GOT3 (cell line): ENCODE data around the gene GPD1L.
"Not testable (repeated sequence)": the region's sequence is repeated elsewhere in the genome, so short reads cannot be mapped to it uniquely, and the experiment has no call there.

Experiments used
- DNase-seq: peaks from one replicate; lab custom pipeline; 2025; ENCODE audit warnings: mixed read lengths; lab: John Stamatoyannopoulos, UW

GPD1L gene

DNA sequence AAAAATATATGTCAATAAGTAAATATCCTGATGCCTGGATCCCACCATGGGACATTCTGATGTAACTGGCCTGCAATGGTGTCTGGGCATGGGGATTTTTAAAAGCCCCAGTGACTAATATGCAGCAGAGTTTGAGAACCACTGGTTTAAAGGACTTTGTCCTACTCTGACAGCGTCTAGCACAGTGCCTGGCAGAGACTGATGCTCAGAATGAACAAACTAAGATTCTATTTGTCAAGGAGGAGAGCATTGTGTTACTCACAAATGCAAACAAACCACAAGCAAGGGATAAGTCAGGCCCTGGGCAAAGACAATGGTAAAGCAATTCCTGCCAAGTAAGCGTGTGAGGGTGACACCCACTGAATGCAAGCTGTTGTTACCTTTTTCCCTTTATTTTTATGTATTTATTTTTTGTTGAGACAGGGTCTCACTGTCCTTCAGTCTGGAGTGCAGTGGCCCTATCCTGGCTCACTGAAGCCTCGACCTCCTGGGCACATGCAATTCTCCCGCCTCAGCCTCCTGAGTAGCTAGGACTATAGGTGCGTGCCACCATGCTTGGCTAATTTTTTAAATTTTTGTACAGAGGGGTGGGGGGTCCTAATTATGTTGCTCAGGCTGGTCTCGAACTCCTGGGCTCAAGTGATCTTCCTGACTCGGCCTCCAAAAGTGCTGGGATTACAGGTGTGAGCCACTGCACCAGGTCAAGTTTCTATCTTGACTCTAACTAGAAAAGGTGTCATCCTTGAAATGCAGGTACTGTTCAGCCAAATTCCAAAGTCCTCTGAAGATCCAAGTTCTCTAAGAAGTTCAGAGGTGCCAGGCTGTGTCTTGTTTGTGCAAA is 909 bp upstream of the GPD1L start:
- DNase-seq, result no peak

GRCh38 chr3:32106929-32107362 is 526 bp downstream of the GPD1L start:
- DNase-seq, result no peak

GRCh38 chr3:32108224-32108623 is 1.8 kb downstream of the GPD1L start:
- DNase-seq, result not testable (repeated sequence)

- peak; percentile 6 for DNase-seq
These were observed 2.8 kb downstream of the GPD1L start for GRCh38 chr3:32109256-32109655.

DNA sequence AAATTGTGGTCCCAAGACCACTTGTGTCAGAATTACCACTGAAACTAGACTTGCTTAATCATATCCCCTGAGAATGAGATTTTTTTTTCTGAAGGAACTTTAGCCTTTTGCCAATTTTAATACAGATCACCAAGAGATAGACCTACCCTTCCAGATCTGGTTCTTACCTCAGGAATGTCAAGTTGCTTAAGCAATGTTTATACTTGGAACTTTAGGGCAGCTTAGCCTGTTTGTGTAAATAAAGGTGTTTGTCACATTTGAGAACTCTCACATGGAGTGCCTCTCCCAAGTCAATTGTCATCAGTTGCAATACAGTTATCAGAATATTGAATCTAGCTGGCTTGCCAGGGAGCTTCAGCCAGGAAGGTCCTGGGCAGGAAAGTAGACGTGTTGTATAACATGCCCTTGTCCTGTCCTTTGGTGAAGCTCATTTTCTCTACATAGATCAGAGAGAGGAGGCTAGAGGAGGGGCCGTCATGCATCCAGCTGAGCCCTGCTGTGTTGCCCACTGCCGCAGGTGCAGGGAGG is 3.9 kb downstream of the GPD1L start:
- no peak for DNase-seq

DNA sequence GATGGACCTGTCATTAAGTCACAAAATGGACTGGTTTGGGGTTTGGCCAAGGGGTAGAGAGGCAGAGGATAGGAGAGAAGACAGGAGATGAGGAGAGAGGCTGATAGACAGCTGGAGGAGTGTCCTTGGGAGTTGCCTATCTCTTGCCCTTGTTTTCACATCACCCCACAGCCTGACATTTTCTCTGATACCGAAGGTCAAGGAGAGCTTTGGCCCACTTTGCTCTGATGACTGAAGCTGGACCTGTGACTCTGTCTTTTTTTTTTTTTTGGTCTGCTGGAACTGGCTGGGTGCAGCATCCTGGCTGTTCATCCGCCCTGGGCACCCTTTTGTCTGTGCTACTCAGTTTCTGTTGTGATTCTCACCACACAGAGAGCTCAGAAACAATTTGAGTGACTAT is 5.1 kb downstream of the GPD1L start:
- DNase-seq, result no peak

GRCh38 chr3:32113566-32113965 is 7.1 kb downstream of the GPD1L start:
- DNase-seq, result no peak

GRCh38 chr3:32113981-32114545 is 7.6 kb downstream of the GPD1L start:
- no peak for DNase-seq

- DNase-seq, result not testable (repeated sequence)
These were observed 8.3 kb downstream of the GPD1L start for GRCh38 chr3:32114546-32115386.

- DNase-seq, result no peak
These were observed 10.9 kb downstream of the GPD1L start for GRCh38 chr3:32117320-32117719.

DNA sequence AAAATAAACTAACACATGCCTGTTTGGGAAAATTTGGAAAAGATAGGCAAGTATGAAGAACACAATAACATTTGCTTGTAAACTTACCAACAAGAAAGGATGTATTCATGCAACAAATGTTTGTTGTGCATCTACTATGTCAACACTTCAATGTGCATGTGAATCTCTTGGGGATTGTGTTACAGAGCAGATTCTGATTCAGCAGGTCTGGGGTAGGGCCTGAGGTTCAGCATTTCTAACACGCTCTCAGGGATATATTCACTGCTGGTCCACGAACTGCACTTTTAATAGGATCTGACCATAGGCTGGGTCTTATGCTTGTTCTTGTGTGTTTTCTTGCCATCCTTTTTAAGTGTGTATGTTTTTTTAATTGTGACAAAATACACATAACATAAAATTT is 11.8 kb downstream of the GPD1L start:
- no peak for DNase-seq

DNA sequence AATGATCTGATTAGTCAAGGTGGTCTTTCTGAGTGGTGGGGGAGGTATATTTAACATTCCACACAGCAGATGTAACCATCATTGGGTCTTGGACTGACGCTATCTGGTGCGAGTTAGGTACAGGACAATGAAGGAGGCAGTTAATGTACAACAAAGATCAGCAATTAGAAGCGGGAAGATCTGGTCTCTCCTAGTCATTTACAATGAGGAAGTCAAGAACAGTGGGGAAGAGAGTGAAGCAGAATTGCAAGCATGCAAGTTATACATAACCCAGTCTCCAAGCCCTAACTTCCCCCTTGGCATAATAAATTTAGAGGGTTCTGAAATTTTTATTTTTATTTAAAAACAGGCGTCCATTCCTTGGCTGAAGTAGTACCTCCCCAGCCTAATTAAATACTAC is 14.1 kb downstream of the GPD1L start:
- no peak for DNase-seq

DNA sequence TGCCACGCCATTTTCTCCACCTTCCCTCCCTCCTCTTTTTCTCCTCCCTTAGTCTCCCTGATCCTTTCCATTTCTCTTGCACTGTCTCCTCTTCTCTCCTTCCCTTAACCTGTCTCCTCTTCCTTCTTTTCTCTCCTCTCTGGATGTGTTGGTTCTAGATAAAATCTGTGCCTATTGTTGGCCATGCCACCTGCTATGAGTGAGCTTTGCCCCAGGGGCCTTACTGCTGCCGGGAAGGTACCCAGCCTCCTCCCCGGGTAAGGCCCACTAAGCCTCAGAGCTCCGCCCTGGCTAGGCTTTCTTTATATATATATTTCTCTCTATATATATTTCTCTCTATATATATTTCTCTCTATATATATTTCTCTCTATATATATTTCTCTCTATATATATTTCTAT is 14.7 kb downstream of the GPD1L start:
- DNase-seq, result no peak

GRCh38 chr3:32123620-32124019 is 17.2 kb downstream of the GPD1L start:
- DNase-seq, result no peak

- no peak for DNase-seq
These were observed 18.6 kb downstream of the GPD1L start for GRCh38 chr3:32125012-32125411.

GRCh38 chr3:32126305-32127015 is 20.0 kb downstream of the GPD1L start:
- DNase-seq, result no peak

DNA sequence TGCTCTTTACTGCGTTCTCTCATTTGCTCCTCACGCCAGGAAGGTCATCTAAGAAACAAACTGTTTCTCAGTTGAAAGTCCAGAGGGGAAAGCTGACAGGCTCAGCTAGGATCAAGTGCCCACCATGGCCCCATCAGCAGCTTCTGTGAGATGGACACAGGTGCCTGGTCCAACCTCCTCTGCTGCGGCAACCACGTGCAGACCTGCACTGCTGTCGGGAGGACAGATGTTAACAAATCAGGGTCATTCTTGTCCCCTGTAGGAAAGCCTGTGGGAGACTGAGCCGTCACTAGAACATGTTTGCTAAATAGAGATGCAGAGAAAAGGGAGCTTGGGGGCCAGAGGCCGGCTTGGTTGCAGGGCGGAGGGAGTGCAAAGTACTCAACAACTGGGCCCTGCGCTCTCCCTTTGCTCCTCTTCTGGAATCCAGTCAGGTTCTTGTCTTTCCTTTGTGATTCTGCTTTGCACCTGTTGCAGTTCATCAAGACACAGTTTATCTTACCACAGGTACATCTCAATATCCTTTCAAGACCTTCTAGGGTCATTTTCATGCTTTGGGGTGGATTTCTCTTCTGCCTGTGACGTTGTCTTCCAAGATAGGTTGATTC is 20.9 kb downstream of the GPD1L start:
- no peak for DNase-seq

DNA sequence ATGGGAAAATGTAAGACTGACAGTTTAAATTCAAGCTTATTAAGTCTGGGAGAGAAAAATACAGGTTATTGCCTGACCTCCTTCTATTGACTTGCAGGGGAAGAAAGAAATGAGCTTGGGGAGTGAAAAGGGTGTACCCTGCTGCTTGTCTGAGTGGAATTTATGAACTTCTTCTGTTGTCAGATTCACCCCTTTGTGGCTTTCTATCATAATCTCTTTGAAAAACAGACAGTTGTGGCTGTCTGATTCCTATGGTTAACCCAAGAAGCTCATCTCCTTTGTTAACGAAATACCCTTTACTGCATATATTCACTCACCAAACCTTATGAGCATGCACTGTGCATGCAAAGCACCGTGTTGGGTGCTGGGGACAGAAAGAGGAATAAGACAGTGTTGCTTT is 22.5 kb downstream of the GPD1L start:
- DNase-seq, result no peak

DNA sequence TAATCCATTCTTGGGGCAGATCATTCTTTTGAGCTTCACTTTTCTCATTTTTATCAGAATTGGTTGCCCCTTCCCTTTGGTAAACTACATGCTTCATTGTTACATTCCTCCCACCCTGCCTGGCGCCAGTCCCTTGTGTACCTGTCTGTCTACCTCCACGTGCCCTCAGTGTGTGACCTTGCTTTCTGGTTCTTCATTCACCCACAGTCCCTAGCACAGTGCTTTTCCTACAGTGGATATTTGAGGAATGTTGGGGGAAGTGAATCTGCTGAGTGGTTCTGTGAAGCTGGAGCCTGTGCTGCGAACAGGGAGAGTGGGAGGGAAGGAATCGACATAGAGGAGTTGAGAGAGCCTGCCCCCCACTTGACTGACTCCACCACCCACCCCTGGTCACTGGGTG is 23.4 kb downstream of the GPD1L start:
- DNase-seq, result no peak

- no peak for DNase-seq
These were observed 25.7 kb downstream of the GPD1L start for GRCh38 chr3:32132121-32132520.

DNA sequence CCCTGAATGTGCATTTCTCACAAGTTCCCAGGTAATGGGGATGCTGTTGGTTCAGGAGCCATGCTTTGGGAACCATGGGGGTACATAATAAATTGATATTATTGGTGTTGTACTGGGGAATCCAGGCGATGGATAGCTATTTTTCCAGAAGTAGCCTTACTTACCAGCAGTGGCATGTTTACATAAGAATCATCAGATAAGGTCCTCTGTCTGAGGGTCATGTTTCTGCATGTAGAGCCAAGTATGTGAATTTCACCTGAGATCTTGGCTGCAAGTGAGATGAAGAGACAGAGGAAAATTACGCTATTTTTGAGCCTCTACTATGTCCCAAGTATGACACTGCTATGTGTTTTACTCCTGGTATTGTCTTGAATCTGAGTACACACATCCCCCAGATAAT is 26.3 kb downstream of the GPD1L start:
- no peak for DNase-seq
